HG03520 (cell line): ENCODE measurements around the gene CAMKK1.

Source experiments
- ATAC-seq: cut with Tn5 transposase; IDR thresholded peaks from one replicate; pipeline ENCODE4 v1.9.1; 2021; ENCODE audit warnings: mild to moderate bottlenecking, moderate library complexity; ENCODE audit not compliant: unreplicated experiment

CAMKK1 gene

DNA sequence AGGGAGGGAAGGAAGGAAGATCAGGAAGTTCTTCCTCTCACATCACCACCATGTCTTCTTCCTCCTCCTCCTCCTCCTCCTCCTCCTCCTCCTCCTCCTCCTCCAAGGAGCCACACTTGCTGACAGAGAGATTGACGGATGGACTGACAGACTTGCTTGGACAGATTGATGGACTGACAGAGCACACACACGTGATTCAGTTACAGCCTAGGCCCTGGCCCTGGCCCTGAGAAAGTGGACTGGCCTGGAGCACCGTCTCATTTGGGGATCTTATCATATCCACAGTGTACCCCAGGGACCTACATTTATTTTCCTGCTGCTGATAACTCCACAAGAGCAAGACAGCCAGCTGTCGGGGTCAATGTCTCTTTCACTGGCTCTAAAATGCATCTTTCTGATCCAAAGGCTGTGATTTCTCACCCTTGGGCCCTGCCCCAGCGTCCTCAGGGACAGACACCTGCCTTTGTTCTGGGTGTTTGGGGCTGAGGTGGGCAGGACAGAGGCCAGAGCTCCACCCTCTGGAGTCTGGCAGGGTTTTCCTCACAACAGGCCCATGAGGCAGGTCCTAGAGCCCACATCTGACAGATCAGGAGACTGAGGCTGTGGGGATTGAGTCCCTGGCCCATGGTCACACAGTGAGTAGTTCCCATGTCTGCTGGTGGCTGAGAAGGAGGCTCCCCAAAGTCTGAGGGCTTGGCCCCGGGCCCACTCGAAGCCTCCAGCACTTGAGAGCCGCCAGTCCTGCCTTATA, 25.7 kb upstream of the CAMKK1 start:
- ATAC-seq = no peak

DNA sequence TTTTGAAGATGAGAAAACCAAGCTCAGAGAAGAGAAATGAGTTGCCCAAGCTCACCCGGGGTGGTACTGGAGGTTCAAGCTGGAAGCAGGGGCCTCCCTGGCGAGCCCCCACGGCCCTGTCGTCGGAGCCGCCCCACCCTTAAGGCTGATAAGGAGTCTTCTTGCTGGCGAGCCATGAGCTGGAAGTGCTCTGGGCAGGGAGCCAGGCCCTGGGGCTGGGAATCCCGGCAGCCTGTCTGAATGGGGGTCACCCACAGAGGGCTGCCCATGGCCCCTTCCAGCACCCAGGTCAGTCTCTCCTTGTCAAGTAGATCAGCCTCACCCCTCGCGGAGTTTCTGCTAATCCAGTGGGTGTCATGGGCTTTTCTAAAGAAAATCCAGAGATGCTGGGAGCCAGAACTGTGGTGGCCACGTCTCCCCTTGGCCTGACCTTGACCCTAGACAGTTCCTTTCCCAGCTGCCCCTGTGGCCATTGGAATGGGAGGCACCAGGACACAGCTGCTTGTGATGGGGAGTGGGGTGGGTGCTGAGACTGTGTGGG, 24.6 kb upstream of the CAMKK1 start:
- no peak for ATAC-seq

DNA sequence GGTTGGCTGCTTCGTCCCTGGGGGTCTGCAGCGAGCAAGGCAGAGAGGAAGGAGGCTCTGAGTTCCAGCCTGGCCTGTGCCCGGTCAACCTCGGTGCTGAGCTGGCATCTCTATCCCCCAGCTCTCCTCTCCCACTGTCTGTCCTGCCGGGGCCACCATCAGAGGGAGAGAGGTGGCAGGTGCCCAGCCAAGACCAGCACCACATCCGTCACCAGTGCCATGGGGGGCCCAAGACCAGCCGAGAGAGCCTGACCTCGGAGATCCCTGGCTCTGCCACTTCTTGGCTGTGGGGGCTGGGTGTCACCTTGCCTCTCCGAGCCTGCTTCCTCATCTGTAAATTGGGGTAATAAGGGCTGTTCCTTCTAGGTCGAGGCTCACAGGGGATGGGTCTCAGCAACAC, 24.0 kb upstream of the CAMKK1 start:
- ATAC-seq = no peak

DNA sequence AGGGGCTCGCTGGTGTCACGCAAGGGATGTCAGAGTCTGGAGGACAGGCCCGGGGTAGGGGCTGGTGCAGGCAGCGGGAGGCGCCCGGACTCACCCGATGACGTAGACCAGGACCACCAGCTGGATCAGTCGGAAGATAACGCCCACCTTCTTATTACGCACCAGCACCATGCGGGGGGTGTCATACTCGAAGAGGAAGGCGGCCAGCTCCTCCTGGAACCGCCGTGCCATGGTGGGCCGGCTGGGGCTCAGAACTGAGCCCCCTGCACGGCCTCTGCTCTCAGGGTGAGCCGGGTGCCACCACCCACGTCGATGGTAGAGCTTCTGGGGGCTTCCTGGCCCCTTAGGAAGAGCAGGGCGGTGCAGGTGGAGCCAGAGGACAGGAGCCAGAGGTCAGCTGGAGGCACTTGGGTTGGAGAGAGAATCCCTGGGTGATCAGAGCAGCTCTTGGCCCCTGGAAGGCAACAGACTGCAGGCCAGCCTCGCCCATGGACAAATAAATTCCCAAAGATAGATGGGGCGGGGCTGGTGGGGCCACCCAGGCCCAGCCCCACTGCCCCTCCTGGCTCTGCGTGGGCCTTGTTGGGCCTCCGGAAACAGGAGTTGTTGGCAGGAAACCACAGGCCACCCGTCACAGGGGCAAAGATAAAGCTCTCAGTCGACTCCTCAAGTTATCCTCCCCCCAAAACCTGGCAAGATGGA, 23.3 kb upstream of the CAMKK1 start, which contains the start of gene P2RX1:
TSS of gene P2RX1 (minus strand) at position 471 of the 702 bp plus-strand sequence. CDS start at position 231, 240 bp downstream.
- ATAC-seq = no peak

DNA sequence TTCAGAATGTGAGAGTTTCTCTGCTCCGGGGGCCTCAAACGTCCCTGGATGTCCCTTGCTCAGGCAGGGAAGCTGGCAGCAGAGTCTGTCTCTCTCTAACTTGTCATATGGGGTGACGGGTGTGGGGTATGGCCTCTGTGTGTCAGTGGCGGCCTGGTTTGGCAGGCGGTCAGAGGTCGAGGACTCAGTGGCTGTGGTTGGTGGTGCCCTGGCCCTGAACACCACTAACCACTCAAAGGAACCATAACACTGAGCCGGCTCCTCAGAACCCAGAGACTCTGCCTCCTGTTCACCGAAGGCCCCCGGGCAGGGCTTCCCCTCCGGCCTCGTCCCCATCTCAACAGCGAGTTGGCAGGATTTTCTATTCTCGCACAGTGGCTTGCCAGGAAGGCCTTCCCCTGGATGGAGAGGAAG, 22.7 kb upstream of the CAMKK1 start:
- no peak for ATAC-seq

DNA sequence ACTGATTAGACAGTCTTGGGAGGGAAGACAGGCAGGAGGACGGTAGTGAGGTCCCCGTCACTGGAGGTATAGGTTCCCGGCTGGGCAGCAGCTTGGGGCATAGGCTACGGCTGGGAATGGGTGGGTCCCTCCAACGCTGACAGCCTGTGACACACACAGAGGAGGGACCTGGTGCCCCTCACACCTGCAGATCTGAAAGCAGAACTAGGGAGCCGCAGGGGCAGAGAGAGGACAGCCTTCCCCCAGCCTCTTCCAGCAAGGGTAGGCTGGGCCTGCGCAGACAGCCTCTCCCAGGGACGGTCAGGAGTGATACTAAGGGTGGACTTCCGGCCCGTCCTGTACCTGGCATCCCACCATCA, 21.4 kb upstream of the CAMKK1 start:
- no peak for ATAC-seq

DNA sequence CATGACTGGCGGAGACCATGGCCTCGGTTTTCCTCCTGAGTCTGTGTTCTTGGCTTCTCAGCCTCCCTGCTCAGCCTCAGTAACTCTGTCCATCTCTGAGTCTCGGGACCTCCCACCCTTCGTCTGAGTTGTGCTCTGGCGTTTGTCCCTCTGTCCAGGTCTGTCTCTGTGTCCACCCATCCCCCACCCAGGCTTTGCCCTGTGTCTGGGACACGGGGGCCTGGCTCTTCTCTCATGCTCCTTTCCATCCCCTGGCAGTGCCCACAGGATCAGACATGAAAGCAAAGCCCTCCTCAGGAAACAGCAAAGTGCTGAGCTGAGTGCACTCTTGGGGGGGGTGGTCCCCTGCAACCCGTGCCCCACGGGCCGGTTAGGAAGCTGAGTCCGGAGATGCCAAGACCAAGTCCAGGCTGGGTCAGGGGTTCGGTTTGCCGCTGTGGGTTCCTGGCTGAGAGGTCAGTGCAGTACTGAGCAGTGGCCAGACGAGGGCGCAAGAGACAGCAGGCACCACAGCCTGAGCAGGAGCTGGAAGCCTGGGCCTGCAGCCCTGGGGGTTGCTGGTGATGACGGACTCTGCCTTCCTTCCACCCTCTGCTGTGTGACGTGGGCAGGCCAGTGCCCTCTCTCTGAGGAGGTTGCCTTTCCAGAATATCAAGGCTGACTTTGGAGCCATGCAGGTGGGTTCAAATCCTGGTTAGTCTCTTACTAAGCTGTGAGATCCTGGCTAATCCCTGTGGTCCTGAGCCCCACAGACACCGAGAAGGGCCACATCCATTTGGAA, 20.9 kb upstream of the CAMKK1 start:
- ATAC-seq = peak; percentile 45

DNA sequence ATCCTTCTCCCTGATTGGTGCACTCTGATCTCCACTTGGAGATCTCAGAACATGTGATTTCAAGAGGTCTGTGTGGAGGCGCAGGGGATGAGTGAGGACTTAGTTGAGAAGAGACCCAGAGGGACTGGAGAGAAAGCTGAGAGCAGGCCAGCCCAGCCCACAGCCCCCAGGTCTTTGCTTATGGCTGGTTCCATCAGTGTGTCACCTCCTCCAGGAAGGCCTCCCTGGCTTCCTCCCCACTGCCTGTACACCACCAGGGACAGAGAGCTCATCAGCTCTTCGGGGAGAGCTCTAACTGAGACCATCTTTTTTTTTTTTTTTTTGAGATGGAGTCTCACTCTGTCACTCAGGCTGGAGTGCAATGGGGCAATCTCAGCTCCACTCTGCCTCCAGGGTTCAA, 20.0 kb upstream of the CAMKK1 start:
- ATAC-seq = no peak

DNA sequence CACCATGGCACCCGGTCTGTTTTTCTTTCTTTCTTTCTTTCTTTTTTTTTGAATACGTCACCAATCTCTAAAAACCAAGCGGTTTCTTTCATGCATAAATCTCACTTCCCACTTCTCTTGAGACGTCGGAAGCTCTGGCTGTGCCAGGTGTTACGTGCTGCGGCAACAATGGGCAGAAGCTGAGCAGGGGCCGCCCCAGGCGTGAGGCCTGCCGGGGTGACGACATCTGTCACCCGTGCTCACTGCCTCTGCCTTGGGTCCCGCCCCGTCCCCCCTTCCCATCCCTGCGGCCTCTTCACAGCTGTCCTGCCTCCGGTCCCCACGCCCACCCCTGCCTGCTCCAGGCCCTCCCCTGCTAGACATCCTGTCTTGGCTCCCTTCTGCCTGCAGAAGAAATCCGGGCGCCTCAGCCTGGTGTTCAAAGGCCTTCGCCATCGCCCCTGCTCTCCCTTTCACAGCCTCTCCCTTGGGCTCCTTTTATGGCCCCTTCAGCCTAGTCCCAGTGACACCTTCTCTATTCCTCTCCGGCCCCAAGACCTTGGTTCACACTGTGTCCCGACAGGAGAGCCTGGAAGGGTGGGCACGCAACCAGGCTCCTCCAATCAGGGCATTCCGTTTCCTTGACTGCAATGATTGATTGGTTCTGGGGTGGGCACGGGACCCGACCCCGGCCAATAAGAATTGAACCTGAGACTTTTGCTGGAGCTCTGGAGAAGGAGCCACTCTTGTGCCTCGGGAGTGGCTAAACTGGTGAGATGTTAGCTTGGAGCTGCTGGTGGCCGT, 18.6 kb upstream of the CAMKK1 start:
- ATAC-seq = peak; percentile 59

DNA sequence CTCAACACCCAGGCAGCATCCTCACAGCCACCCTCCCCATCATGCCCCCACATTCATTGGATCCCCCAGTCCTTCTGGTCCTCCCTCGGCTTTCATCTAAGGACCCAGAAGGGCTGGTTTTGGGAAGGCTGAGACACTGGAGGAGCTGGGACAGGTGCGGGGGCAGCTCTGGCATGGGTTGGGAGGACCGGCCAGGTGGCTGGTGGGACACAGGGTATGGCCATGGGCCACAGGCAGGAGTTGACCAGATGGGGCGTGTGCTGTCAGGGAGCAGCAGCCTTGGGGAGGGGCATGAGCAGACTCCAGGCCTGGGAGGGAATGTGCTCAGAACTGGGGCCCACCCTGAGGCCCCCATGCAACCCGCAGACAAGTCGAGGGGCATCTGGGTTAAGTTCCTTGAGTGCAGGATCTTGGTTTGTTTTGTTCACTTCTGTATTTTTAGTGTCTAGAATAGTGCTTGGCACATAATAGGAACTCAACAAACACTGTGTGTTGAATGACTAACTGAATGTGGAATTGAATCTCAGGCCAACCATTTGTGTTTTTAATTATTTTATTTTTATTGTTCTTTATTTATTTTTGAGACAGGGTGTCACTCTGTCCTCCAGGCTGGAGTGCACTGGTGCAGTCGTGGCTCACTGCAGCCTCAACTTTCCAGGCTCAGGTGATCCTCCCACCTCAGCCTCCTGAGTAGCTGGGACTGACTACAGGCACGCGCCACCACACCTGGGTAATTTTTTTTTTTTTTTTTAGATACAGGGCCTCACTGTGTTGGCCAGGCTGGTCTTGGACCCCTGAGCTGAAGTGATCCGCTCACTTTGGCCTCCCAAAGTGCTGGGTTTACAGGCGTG, 17.8 kb upstream of the CAMKK1 start:
- ATAC-seq = no peak

DNA sequence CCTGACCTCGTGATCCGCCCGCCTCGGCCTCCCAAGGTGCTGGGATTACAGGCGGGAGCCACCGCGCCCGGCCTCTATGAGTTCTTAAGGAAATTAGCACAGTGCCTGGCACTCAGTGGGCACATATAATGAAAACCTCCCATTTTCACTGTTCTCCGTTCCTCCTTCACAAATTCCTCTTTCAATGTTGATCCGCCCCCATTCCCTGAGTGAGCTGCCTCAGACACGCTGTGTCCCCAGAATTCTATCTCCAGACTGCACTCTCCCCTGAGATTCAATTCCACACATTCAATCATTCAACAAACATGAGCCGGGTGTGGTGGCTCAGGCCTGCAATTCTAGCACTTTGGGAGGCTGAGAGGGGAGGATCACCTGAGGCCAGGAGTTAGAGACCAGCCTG, 16.4 kb upstream of the CAMKK1 start:
- ATAC-seq = no peak

DNA sequence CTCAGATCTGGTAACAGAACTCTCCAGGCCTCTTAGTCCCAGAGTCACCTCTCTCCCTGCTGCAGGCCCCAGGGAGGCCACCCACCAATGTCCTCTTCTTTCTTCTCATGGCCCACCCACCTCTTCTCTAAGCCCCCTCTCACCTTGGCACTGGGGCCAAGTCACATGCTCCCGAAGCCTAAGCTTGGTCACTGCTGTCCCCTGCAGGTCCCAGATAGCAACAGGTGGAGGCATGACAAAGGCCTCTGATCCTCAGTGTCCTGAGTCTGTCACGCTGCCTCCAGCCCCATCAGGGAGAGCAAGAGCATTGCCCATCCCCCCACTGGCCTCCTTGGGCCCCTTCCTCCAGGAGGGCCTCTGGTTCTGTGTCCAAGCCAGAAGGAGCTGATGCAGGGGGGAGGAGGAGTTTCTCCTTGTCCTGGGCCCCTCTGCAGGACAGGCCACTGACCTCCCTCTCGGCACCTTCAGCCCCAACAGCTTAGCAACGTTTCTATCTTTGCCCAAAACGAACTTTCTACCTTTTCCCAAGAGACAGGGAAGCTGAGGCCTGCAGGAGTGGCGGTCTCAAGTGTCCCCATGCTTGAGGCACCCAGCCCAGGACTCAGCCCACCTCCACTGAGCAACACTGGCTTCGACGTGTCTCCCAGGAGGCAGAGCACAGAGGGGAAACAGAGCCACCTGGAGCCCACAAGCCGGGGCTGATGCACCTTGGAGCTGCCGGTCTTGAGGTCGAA, 14.8 kb upstream of the CAMKK1 start:
- ATAC-seq = no peak

DNA sequence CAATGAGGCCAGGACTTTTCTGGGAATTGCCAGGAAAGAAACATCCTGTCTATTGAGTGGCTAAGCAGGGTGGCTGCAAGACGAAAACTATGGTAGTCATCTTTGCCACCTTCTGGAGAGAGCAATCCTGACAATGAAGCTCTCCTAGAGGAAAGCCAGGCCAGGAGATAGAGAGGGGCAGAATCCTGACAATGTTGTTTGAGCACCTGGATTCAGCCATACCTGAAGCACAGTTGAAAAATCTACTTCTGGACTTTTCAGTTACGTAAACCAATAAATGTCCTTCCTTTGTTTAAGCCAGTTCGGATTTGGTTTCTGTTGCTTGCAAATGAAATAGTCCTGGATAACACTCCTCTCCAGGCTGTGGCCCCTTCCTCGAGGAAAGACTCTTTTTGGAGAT, 14.0 kb upstream of the CAMKK1 start:
- ATAC-seq = no peak

DNA sequence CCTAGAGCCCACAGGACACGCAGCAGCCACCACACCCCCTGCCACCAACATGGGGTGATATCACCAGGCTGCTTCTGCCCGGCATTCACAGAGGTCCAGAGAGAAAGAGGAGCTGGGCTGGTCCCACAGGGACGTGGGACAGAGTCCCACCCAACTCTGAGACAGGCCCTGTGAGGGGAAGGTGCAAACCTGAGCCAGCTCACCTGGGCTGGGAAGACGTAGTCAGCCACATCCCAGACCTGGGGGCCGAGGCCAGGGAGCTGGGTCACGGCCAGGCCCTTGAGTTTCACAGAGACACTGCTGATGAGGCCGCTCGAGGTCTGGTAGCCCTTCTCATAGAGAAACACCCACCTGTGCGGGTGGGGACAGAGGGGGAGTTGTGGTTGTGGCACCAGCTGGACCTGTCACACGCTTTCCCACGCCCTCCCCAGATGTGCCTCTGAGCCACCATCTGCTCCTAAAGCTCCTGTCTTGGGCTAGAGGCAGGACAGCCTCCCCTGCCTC, 12.2 kb upstream of the CAMKK1 start:
- ATAC-seq = no peak

DNA sequence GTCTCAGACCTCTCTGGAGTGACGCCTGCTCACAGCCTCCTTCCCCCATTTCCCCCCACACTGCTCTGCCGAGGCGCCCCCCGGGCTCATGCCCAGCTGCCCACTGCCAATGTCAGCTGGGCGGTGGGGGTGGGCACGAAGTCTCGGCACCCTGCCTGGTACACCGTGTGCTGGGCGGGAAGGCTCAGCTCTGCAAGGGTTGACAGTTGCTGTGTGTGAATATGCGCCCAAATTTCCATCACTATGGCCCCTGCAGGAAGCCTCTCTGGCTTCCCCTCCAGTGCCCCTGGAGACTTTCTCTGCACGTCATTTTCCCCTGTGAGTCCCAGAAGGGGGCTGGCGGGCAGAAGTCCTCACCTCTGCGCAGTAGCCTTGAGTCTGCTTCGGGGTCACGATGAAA, 11.6 kb upstream of the CAMKK1 start:
- ATAC-seq = no peak

DNA sequence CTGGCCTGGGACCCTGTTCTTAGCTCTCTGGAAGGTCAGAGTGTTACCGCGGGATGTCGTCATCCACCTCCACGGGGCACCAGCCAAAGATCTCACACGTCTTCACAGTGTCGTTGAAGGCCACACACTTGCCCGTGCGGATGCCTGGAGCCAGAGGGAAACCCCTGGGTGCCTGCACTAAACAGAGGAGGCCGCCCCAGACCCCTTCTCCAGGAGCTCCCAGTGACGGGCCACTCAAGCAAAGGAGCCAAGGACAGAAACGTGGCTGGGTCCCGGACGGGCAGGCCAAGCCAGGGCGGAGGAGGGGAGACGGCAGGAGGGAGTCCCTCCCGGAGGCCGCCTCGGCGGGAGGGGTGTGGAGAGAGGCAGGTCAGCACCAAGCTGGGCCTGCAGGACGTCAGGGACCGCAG, 11.0 kb upstream of the CAMKK1 start:
- no peak for ATAC-seq

DNA sequence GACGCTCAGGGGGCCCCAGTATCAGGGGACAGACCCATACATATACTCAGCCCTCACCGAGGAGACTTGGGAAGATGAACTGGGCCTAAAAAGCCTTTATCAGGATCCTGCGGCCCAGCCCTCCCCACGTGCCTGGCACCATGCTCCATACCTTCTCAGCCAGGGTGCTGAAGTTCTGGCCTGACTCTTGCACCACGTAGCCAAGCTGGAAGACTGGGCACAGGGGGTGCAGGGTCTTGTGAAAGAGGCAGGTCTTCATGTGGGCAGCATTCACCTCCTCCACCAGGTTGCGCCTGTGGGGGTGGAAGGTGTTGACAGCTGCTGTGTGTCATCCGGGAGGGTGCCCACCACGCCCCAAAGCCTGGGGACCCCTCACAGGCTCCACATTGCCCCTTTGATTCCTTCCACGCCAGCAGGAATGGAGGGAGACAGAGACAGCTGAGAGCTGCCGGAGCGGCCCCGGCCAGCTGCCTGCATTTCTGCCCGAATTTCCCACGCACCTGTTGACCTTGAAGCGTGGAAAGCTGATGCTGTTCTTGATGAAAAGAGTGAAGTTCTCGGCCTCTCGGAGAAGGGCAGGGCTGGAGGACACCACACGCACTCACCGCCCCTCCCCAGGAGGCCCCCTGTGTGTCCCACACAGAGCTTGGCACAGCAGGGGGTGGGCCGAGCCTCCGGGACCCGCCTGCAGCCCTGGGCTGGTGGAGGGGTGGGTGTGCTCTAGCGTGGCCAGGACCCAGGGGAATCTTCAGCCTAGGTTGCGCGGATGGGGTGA, 10.4 kb upstream of the CAMKK1 start:
- ATAC-seq = no peak

DNA sequence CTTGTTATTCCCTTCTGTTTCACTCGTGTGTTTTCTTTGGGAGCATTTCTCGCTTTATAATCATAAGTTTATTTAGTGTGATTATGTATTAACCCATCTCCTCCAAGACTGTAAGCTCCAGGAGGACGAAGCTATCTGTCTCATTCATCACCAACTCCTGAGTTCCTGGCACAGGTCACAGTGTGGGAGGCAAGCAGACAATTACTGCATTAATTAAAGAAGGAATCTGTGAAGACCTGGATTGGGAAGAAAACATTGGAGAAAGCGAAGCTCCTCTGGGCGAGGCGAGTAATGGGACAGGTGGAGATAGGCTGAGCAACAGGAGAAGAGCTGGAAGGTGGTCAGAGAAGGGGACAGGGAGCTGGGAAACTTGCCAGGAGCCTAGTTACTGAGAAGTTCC, 7.8 kb upstream of the CAMKK1 start:
- no peak for ATAC-seq
